GM18511 (cell line): ENCODE results near the gene USP28.
"Not testable (repeated sequence)": the region's sequence is repeated elsewhere in the genome, so short reads cannot be mapped to it uniquely, and the experiment has no call there.

ENCODE experiments used
- ATAC-seq: cut with Tn5 transposase; IDR thresholded peaks from one replicate; pipeline ENCODE4 v1.9.1; 2021; ENCODE audit warnings: mild to moderate bottlenecking, moderate library complexity; ENCODE audit not compliant: unreplicated experiment

The USP28 gene

GRCh38 chr11:113879446-113879845, 4.1 kb upstream of the USP28 start:
- ATAC-seq: not testable (repeated sequence)

GRCh38 chr11:113877670-113878055, 2.3 kb upstream of the USP28 start:
- no peak for ATAC-seq

- ATAC-seq: no peak
Measured at GRCh38 chr11:113876798-113877669, 1.7 kb upstream of the USP28 start.

GRCh38 chr11:113876074-113876797, 864 bp upstream of the USP28 start:
- no peak for ATAC-seq

GRCh38 chr11:113874581-113875233, 665 bp downstream of the USP28 start:
- peak; percentile 37 for ATAC-seq

- ATAC-seq: no peak
Measured at GRCh38 chr11:113874096-113874495, 1.3 kb downstream of the USP28 start.

GRCh38 chr11:113873236-113873626, 2.1 kb downstream of the USP28 start:
- ATAC-seq: no peak

GRCh38 chr11:113871336-113871735, 4.0 kb downstream of the USP28 start:
- ATAC-seq: no peak

- no peak for ATAC-seq
Measured at GRCh38 chr11:113867843-113868503, 7.4 kb downstream of the USP28 start.

- no peak for ATAC-seq
Measured at GRCh38 chr11:113865873-113866272, 9.5 kb downstream of the USP28 start.

GRCh38 chr11:113864410-113864809, 11.0 kb downstream of the USP28 start:
- ATAC-seq: no peak

- ATAC-seq: no peak
Measured at GRCh38 chr11:113862435-113862834, 12.9 kb downstream of the USP28 start.

GRCh38 chr11:113859665-113860064, 15.7 kb downstream of the USP28 start:
- no peak for ATAC-seq

GRCh38 chr11:113856966-113857759, 18.2 kb downstream of the USP28 start:
- ATAC-seq: no peak

- no peak for ATAC-seq
Measured at GRCh38 chr11:113855803-113856202, 19.6 kb downstream of the USP28 start.

- no peak for ATAC-seq
Measured at GRCh38 chr11:113850188-113850587, 25.2 kb downstream of the USP28 start.

GRCh38 chr11:113849713-113850112, 25.7 kb downstream of the USP28 start:
- no peak for ATAC-seq

GRCh38 chr11:113847580-113847979, 27.8 kb downstream of the USP28 start:
- ATAC-seq: no peak

- no peak for ATAC-seq
Measured at GRCh38 chr11:113847111-113847510, 28.3 kb downstream of the USP28 start.

GRCh38 chr11:113841691-113842090, 33.7 kb downstream of the USP28 start:
- ATAC-seq: peak; percentile 24
